Stimulated activated CD4-positive, alpha-beta T cell treated with anti-CD3 and anti-CD28 coated beads, Interleukin-15, amount 100 ng/mL, for 1 hour (primary cell): ENCODE measurements around the gene GCG.

Experiments
- DNase-seq, 2 donors: peaks; one replicate each; pipeline ENCODE4 v3.0.0-alpha.2; 2020; ENCODE audit warnings: low read depth in 1 of 2, low spot score in 1 of 2

Gene GCG

DNA sequence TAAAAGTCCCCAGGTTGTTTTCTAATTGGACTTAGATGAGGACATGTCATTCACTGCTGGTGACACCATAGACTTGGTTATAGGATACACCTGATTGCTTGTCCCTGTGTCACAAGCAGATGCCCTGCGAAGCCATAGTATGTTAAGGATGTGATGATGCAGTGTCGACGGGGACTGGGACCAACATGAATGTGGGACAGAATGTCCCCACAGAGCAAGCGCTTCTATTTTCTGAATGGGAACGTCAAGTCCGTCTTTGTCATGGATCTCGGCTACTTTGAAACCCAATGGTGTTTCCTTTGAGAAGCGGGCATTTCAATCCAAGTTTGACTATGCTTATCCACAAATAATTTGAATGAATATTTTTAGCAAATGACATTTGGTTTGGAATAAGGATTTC lies 2.1 kb downstream of the GCG start:
- DNase-seq = no peak

GRCh38 chr2:162149466-162149865 lies 2.6 kb downstream of the GCG start:
- DNase-seq = no peak

DNA sequence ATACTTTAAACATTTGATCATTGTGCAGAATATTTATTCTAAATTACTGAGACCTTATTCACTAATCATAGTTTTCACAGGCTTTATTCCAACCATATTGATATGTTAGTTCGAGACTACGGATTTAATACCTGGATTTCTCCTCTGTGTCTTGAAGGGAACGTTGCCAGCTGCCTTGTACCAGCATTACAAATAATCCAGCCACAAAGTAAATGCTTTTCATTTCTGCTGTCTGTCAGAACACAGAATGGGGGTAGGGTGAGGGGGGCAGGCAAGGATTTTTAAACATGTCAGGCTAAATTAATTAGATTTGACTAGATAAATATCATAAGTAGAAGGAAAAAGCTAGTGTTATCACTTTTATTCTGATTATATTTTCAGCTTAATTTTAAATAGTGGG lies 3.1 kb downstream of the GCG start:
- DNase-seq = no peak

DNA sequence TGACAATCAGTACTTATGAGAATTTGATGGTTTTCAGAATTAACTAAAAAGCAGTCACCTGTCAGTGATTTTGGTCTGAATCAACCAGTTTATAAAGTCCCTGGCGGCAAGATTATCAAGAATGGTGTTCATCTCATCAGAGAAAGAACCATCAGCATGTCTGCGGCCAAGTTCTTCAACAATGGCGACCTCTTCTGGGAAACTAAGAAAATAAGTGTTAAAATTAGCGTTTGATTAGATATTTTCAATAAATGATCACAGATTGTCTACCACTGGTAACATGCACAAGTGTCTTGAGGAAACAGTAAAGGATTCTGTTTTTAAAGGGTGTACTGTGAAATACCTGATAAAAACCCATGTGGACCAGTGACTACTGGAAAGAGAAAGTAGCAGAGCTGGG lies 8.1 kb downstream of the GCG start:
- no peak for DNase-seq

- DNase-seq = no peak
Observed at GRCh38 chr2:162138310-162138709, 13.7 kb downstream of the GCG start.

GRCh38 chr2:162127422-162127821 lies 24.6 kb downstream of the GCG start:
- DNase-seq = no peak

- DNase-seq = no peak
Observed at GRCh38 chr2:162126527-162126926, 25.5 kb downstream of the GCG start.

- DNase-seq = no peak
Observed at GRCh38 chr2:162126111-162126519, 25.9 kb downstream of the GCG start.

GRCh38 chr2:162125138-162125537 lies 26.9 kb downstream of the GCG start:
- no peak for DNase-seq

DNA sequence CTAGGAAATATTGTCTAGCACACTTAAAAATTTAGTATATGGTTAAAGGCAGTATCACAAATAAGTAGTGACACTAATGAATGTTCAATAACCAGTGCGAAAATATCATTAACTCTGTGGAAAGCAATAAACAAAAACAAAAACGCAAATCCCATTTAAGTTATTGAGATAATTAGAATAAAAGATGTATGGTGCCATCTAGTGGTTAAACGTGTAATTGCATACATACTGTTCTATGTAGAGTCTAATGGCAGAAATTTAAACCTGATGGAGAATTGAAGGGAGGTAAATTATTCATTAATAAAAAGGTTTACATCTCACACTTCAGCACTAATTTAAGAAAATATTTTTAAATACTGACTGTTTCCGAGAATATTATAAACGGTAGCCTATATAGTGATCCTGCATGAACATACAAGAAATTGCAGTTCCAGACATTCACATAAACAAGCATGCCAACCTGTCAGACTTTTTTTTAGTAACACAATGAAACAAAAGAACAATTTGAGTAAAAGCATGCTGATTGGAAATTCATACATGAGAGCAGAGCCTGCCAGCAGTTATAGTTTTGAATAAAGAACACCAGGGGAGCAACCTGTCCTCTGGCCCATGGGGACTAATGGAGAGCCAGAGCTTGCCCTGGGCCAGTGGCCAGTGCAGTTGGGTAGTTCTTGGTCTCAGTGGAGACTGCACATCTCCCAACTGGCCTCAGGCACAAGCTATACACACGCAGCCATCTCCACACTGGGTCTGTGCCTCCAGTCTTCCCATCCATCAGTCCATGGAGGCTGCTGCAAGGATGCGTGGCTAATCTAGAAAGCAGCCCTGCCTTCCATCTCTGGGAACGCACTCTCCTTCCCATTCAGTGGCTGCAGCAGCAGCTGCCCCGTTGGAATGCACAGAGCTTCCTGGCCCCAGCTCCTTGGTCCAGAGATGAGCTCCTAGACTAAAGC lies 28.0 kb downstream of the GCG start:
- DNase-seq = no peak

DNA sequence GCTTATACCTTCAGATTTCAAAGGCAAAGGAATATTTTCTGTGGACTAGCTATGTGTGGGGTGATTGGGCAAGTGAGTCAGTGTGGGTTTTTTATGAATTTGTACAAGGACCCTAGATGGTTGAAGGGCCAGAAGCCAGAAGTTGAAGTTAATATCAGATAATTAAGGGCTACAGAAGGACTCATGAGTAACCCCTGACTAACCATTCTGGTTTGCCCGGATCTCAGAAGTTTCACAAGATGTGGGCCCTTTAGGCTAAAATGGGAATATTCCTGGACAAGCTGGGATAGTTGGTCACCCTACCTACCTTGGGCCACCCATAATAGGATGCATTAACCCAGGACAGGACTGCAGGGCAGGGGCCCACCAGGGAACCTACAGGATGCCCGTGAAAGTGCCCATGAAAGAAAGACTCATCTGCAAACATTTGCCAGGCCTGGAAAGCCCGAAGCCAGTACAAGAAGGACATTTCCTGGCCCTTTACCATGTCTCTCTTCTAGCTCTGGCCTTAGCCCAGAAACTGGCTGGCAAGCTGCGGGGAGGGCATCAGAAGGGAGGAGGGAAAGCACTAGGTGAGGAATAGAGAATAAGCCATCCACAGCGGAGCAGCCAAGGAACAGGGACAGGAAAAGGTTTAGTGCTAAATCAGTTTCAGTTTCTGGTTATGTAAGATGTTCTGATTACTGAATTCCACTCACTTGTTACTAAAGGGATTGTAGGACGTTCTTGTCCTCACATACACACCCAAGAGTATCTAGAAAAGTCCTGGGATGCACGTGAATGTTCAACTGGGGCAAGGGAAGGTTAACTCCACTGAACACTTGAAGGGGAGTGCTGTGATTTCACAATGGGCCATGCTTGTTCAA lies 33.6 kb downstream of the GCG start:
- DNase-seq = no peak

DNA sequence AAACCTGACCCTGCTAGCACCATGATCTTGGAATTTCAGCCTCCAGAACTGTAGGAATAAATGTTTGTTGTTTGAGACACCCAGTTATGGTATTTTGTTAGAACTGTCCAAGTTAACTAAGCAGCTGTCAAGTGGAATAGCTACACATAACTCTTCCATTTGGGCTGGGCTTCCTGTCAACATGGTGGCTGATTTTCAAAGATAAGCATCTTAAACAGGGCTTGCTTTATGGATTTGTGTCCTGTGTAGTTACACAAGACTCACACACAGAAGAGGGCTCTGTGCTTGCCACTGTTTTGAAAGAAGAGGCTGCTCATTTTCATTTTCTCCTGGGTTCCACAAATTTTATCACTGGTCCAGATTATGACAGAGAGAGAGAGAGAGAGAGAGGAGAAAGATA lies 35.7 kb downstream of the GCG start:
- no peak for DNase-seq

DNA sequence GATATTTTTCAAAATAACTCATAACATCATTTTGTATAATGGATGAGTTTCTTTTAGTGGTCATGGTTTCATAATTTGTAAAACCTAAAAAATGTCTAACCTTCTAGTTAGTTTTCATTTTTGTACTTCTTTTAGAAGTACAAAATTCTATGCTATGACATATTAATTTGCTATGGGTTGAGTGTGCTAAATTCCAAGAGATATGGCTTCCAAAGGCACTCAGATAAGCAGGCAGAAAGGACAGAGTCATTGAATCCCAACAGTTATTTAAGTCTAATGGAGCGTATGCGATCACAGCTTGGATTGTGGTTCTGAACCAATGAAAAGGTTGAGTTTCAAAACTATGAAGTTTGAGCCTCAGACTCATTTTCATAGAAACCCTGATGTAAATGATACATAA lies 37.0 kb downstream of the GCG start:
- no peak for DNase-seq

DNA sequence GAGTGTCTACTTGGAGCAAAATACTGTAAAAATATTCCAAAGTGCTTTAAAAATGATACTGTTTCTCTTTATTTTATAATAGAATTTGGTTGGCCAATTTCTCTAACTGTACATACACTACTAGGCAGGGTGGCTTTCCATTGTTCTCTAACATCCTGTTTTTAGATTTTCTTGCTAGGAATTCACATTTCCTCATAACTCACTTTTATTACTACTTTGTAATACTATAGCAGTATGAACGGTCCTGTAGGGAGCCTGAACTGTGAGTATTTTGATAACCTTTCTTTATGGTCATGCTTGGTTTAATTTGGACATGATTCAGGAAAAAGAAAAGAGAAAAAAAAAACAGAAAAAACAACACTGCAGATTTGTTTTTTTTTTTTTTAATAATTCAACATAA lies 37.8 kb downstream of the GCG start:
- no peak for DNase-seq

- no peak for DNase-seq
Observed at GRCh38 chr2:162113776-162114168, 38.3 kb downstream of the GCG start.

DNA sequence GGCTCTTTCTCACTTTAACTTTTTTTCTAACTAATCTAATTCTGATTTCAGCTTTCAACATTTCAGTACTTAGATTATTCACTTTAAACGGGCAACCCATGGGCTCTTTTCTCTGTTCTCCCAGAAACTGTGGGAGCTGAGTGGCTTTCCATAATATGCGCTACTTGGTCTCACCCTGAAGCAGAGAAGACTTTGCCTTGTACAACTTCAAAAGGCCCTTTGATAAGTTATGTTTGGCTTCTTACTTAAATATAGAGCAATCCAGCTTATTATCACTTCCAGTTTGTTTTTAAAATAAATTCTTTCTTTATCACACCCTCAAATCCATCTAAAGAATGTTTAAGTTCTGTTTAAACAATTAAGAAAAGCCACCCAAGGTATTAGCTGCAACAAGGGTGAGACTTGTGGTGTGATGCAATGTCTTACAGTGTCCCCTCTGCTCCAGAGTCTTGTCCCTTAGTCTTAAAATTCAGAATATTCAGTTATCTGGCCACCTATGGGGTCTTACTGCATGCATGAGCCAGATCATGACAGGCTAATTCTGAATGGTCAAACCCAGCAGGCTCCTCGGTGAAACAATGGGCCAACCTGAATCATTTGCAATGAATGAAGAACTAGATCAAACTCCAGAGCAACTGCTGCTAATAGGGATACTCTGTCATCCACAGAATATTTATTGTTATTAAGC lies 38.8 kb downstream of the GCG start:
- no peak for DNase-seq

GRCh38 chr2:162111958-162112850 lies 39.8 kb downstream of the GCG start:
- DNase-seq = no peak

DNA sequence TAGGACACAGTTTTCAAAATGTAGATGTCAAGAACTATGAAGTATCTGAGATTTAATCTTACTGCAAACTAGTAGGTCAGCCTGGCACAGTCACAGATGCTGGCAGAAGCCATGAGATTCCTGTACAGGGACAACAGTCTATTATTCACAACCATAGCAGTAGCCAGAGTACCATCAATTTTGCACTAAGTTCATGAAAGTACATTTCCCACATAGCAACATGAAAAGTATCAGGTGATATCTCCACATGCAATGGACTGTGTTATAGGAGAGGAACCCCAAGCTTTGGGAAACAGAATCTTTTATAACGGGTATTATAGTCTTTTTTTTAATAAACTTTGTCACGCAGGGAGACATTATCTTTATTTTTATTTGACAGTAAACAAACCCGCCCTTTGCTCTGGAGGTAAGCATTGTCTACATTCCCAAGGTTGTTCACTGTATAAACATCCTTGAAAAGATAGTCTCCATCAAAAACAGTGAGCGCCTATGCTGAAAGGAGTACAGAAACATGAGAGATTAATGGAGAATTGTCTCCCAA lies 44.6 kb downstream of the GCG start:
- DNase-seq = no peak

DNA sequence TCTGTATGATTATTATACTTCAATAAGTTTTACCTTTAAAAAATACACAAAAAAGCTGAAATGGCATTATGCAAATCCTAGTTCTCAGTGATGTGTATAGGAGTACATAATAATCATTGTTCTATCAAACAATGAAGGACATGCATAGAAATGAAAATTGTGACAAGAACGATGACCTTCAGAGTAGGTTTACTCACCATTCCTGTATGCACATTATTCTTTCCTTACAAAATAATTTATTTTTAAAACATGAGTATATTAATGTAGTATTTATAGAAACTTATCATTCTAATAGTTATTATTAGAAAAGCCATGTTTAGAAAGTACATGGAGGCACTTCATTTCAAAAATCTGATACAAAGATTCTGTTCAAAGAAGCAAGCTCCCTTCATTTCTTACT lies 45.3 kb downstream of the GCG start:
- DNase-seq = no peak

DNA sequence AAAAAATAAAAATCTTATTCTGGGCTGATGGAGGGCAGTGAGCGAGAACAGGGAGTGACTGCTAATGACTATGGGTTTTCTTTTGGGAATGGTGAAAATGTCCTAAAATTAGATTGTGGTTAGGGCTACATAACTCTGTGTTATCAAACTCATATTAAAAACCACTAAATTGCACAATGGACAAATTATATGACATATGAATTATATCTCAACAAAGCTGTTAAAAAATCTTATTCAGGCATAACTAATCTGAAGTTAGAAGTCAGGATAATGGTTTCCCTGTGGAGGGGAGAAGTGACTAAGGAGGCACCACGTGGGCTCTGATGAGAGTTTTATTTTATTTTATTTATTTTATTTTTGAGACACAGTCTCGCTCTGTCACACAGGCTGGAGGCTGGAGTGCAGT lies 45.9 kb downstream of the GCG start:
- DNase-seq = no peak
